Measurements from ENCODE around the gene BRSK2.

BRSK2 gene

GRCh38 chr11:1382831-1383607, 6.7 kb upstream of the BRSK2 start (continued):
- peak; percentile 83 for TF ChIP-seq ZNF398 (tag by site-specific recombination; IDR thresholded peaks at IDR 0.05)
- no peak for TF ChIP-seq ZNF549 (tag by site-specific recombination; IDR thresholded peaks at IDR 0.05)
- no peak for TF ChIP-seq ZNF121 (tag by site-specific recombination; IDR thresholded peaks at IDR 0.05)
- TF ChIP-seq ZNF24 (tag by site-specific recombination; IDR thresholded peaks at IDR 0.05): no peak
- no peak for TF ChIP-seq SCRT2 (tag by site-specific recombination; IDR thresholded peaks at IDR 0.05)
- TF ChIP-seq BCL6B (tag by site-specific recombination; IDR thresholded peaks at IDR 0.05): no peak
- no peak for TF ChIP-seq BCL11A (tag by site-specific recombination; IDR thresholded peaks at IDR 0.05; ENCODE audit: low read depth)

- CTCF ChIA-PET: interaction anchor here (0.6 kb wide), 1 partner anchor 468 kb away, joined by 3 read pairs; no protein-coding TSS in a partner anchor
- POLR2A ChIA-PET: interaction anchor here (0.6 kb wide), 1 partner anchor 7 kb away, joined by 3 read pairs; no protein-coding TSS in a partner anchor
Observed at GRCh38 chr11:1384199-1384970, 5.3 kb upstream of the BRSK2 start.

More at GRCh38 chr11:1384199-1384970, 5.3 kb upstream of the BRSK2 start:
- no peak overlapping the region for H3K27ac ChIP-seq (ENCODE audit: extremely low read depth, low read depth, low read length)
- no peaks in the 10 kb centered on the region for H3K9me3 ChIP-seq (ENCODE audit: control insufficient read depth, insufficient read depth, low read depth, low read length)
- no peaks in the 10 kb centered on the region for H3K4me1 ChIP-seq (ENCODE audit: control insufficient read depth, insufficient read depth, low read length)
- no peak overlapping the region for H3K4me3 ChIP-seq (ENCODE audit: low read depth, low read length)
- no peaks in the 10 kb centered on the region for H3K36me3 ChIP-seq (ENCODE audit: control insufficient read depth in 2 of 2, insufficient read depth in 1 of 2, low read length in 2 of 2)
- TF ChIP-seq ZNF354C (tag by site-specific recombination; IDR thresholded peaks at IDR 0.05; ENCODE audit: borderline replicate concordance, low read depth): no peak
- TF ChIP-seq ZBTB21 (tag by site-specific recombination; IDR thresholded peaks at IDR 0.05): no peak
- no peak for TF ChIP-seq SP3 (tag by site-specific recombination; IDR thresholded peaks at IDR 0.05)
- no peak for TF ChIP-seq PRDM1 (tag by site-specific recombination; IDR thresholded peaks at IDR 0.05)
- TF ChIP-seq KLF9 (tag by site-specific recombination; IDR thresholded peaks at IDR 0.05; ENCODE audit: low read depth): no peak
- no peak for TF ChIP-seq ZNF776 (tag by site-specific recombination; IDR thresholded peaks at IDR 0.05; ENCODE audit: borderline replicate concordance)
- no peak for TF ChIP-seq ZIC2 (tag by site-specific recombination; IDR thresholded peaks at IDR 0.05)
- TF ChIP-seq SCRT2 (tag by site-specific recombination; IDR thresholded peaks at IDR 0.05): no peak
- TF ChIP-seq ZBTB20 (tag by site-specific recombination; IDR thresholded peaks at IDR 0.05): no peak
- TF ChIP-seq ZNF280D (tag by site-specific recombination; IDR thresholded peaks at IDR 0.05): no peak
- no peak for TF ChIP-seq ZNF335 (tag by site-specific recombination; conservative IDR thresholded peaks at IDR 0.05)
- TF ChIP-seq ZNF585B (tag by site-specific recombination; IDR thresholded peaks at IDR 0.05): no peak
- TF ChIP-seq ZSCAN5A (tag by site-specific recombination; IDR thresholded peaks at IDR 0.05): no peak
- TF ChIP-seq ZNF610 (tag by site-specific recombination; IDR thresholded peaks at IDR 0.05; ENCODE audit: borderline replicate concordance): no peak

Measured in HEK293 (cell line).